NCI-H146 (cell line): ENCODE results near the gene KDSR.

Experiments used
- DNase-seq: peaks from one replicate; lab custom pipeline; 2025; lab: John Stamatoyannopoulos, UW

KDSR gene

DNA sequence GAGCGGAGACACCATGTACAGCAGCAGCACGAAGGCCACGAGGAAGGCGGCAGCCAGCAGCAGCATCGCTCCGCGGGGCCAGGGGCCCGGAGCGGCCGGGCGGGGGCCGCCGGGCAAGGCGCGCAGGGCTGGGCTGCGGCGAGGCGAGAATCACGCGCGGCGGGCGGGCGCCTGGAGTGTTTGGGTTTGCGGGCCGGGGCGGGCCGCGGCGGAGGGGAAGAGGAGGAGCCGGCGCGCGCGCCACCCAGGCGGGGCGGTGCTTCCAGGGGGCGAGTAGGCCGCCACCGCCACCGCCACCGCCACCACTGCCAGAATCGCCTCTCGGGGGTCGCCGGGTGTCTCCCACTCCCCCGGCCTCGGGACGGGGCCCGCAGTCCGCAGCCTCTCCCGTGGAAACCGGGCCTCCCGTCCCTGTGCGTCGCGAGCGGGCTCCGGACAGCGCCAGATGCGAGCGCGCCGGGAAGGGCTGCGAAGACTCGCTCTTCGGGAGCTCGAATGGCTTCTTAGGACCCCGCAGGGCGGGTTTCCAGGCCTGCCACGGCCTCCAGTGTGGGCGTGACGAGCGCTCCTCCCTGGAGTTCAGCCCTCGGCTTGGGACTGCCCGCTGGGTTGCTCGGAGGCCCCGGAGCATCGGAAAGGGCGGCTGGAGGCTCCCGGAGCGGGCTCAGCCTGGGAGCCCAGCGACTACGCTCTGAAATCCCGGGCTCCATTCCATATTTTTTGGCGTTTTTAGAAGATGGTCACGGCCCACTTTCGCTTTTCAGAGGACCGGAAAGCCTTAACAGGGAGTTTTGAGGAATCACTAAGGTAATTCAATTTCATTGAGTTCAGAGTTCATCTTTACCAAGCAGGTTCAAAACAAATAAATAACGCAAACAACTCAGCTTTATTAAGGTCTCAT lies at the start of gene KDSR:
Gene KDSR (minus strand): TSS at position 154 of the 901 bp plus-strand sequence. CDS start 88 bp downstream, at position 66.
- DNase-seq = peak; percentile 100

- no peak for DNase-seq
These were observed 45.9 kb upstream of the KDSR start for GRCh38 chr18:63412953-63413352.

- DNase-seq = no peak
These were observed 43.8 kb upstream of the KDSR start for GRCh38 chr18:63410792-63411191.

DNA sequence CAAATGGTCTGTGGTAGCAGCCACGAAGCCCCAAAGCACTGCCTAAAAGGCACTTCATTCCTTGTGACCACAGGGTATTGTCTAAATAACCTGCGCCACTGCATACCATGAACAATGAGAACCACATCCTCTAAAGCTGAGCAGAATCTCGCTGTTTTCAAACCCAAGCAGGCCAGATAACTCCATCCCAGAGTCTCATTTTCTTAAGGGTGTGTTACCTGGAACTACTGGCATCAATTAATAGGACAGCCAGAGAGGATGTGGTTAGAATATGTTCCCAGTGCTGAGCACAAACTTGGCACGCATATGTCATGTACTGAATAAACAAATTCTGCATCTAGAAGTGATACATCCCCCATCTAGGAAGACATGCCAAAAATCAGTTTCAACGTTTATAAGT lies 42.3 kb upstream of the KDSR start:
- no peak for DNase-seq

DNA sequence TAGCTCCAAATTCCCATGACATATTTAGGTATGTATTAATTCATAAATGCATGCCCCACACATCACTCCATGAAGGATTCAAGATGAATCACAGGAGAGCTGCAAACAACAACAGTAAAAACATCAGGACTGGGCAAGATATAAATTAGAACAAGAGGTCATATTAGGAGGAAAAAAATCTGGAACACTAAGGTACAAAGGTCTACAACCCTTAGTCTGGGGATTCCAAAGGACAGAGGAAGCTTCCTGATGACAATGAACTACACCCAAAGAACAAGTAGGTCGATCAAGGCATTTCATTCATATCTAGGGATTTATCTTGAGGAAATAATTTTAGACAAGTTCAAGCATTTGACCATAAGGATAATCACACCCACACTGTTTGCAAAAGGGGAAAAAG lies 40.7 kb upstream of the KDSR start:
- no peak for DNase-seq

DNA sequence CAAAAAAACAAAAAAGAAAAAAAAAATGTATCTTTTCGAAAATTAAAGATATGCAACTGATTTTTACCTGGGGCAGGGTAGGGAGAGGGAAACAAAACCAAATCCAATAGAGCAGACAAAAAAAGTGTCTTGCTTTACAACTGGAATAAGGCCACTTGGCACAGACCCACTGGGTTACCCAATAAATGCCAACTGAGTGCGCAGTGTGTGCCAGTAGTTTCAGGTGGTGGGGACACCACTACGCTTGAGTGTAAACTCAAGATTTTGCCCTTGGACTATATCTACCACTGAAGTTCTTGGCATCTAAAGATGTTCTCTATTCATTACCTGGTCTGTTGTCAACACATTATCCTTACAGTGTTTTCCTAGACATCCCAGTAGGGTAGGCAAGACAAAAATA lies 39.0 kb upstream of the KDSR start:
- DNase-seq = no peak

DNA sequence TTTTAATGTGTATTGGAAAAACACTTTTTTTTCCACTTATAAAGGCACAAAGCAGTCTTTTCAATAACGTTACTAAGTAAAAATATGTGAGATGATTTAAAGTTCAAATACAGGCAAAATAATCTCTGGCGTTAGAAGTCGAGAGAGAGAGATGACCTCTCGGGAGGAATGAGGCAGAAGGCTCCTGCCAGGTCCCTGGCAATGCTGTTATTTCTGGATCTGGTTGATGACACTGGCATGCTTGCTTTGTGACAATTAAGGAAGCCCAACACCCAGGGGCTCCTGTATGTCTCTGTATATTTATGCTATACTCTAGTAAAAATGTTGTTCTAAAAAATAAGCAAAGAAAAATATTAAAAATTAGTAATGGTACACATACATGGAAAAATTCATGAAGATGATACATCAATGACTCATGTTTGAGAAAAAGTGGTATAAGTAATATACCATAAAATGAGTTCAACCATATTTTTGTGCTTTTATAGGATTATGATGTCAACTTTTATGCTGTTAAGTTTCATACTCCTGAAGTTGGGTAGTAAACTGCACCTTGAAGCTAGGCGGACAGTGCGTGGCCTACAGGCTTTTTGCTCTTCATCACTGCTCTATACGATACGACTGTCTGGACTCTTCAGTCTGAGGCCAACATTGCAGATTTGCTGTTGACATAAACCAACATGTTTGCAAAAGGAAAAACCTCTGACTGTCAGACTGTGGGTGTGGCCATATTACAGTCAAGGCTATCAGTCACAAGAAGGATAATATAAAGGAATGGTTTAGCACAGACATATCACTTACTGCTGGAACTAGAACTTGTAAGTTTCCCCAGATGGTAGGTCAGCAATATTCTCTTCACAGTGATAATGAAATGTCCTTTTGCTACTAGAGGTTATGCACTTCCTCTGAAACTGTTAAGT lies 35.5 kb upstream of the KDSR start:
- no peak for DNase-seq

GRCh38 chr18:63399300-63399699 lies 32.3 kb upstream of the KDSR start:
- no peak for DNase-seq

- no peak for DNase-seq
These were observed 30.3 kb upstream of the KDSR start for GRCh38 chr18:63397349-63397748.

DNA sequence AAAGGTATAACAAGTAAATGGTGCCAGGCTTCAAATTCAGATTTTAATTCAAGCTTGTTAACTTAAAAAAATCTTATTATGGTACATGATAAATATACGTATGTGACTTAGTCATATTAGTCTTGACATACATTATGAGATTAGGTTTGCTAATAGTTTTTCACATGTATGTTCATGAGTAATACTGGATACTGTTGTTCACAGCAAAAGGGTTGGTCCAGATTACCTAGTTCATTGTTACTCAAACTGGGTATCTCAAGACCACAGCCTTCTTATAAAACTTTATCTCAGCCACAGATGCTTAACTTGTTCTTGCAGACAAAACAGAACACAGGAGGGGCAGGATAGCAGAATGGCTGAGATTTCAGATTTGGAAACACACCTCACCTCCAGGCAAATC lies 28.5 kb upstream of the KDSR start:
- no peak for DNase-seq

- no peak for DNase-seq
These were observed 27.9 kb upstream of the KDSR start for GRCh38 chr18:63394954-63395353.

DNA sequence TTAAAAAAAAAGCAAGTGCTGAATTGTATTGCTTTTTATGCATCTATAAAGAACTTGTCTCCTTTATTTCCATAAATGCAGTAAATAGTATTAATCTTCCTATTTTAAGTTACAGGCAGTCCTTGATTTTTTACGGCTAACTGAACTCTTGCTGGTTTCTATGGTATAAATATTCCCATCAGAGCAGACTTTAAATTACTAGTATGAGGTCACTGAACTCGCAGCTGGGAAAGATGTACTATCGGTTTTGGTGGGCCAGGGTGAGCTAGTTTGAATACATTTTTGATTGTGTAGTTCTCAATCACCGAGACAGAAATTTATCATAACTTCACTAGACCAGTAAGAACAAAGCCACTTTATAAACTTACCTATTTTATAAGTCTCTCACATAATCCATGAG lies 20.9 kb upstream of the KDSR start:
- no peak for DNase-seq

- DNase-seq = no peak
These were observed 15.8 kb upstream of the KDSR start for GRCh38 chr18:63382843-63383242.

GRCh38 chr18:63379639-63379962 lies 12.6 kb upstream of the KDSR start:
- DNase-seq = no peak

GRCh38 chr18:63378919-63379638 lies 12.1 kb upstream of the KDSR start:
- DNase-seq = no peak

- no peak for DNase-seq
These were observed 10.4 kb upstream of the KDSR start for GRCh38 chr18:63377275-63377980.

DNA sequence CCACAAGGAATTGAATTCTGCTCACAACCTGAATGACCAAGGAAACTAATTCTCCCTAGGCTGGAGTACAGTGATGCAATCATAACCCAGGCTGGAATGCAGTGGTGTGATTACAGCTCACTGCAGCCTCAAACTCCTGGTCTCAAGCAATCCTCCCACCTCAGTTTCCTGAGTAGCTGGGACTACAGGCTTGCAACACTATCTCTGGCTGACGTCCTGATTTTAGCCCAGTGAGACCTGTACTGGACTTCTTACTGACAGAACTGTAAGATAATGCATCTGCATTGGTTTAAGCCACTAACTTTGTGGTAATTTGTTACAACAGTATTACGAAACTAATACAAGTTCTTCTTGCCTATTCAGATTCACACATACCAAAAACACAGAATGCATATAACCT lies 9.5 kb upstream of the KDSR start:
- DNase-seq = no peak

GRCh38 chr18:63374540-63374939 lies 7.5 kb upstream of the KDSR start:
- DNase-seq = no peak

GRCh38 chr18:63373161-63373560 lies 6.2 kb upstream of the KDSR start:
- no peak for DNase-seq

DNA sequence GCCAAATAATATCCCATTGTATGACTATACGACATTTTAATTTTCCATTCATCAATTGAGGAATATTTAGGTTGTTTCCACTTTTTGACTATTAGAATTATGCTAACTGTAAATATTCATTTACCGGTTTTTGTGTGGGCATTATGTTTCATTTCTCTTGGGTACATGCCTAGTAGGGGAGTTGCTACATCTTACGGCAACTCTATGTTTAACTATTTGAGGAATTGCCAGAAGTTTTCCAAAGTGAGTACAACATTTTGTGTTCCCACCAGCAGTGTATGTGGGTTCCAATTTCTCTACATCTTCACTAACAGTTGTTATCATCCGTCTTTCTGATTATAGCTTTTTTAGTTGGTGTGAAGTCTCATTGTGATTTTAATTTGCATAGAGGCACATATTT lies 1.6 kb upstream of the KDSR start:
- DNase-seq = no peak

DNA sequence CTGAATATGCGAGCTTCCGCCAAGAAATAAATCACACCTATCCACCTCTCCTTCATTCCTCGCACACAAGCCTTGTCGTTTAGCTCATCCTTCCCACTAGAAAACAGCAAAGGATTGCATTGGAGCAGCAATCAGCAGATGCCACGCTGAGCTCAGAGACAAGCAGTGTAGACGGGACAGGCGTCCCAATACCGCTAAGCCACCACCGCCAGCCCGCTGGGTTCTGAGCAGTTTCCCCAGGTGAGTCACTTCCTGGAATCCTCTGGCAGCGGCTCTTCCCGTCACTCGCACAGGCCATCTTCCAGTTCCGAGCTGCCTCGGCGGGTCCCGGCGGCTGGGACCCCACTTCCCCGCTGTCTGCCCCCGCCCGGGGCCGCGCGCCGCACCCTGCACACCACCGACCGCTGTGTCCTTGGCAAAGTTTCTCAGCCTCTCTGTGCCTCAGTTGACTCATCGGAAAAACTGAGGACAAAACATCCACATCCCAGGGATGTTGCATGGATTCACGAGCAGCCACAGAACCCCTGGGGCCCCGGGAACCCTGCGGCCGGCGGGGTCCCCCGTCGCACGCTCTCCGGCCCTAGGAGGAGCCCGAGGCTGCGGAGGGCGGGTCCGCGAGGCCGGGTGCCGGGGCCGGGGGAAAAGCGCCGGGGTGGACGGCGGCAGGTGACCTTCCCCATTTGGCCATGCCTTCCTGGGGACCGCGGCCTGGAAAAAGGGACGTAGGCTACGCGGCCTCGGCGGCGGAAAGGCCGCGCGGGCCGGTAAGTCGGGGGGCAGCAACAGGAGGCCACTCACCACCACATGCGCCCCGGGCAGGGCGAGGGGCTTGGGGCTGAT lies 573 bp downstream of the KDSR start:
- peak; percentile 67 for DNase-seq
